GM12878 (cell line): ENCODE measurements around the gene CETN1. TPM values are rescaled to one million over a fixed set of nuclear protein-coding genes. Genes with fewer than 3 reads are reported as not detected.

Experiments used
- ATAC-seq: fragments of 200-7000 bp; cut with Tn5 transposase; 3 replicates; pipeline ENCODE4 v1.9.1; 2020; ENCODE audit warnings: mild to moderate bottlenecking, moderate library complexity
- BruUV-seq: library from RNA; stranded (reverse); fragments of 400-500 nt; replicated peaks from 2 replicates; lab custom pipeline; 2021; lab: Mats Ljungman, UMichigan
- CTCF ChIA-PET: fragments of 300-600 bp; sonication (Branson Sonifier 250); formaldehyde crosslinking; extraction: SDS; loops from one replicate; lab custom pipeline; 2021; ENCODE audit warnings: inconsistent platforms; lab: Yijun Ruan, JAX
- POLR2A ChIA-PET: fragments of 350-600 bp; formaldehyde crosslinking; extraction: SDS; loops from one replicate; lab custom pipeline; 2021; ENCODE audit warnings: inconsistent platforms; lab: Charles Lee
- RAD21 ChIA-PET: fragments of 300-600 bp; sonication (Branson Sonifier 250); formaldehyde crosslinking; loops from one replicate; lab custom pipeline; 2023; ENCODE audit warnings: antibody characterized with exemption; ENCODE audit not compliant: unreplicated experiment; lab: Charles Lee
- SMC1A ChIA-PET: fragments of 300-600 bp; sonication (Branson Sonifier 250); formaldehyde crosslinking; loops from one replicate; lab custom pipeline; 2023; ENCODE audit not compliant: unreplicated experiment, uncharacterized antibody; lab: Charles Lee
- DNase-seq: peaks from one replicate; pipeline ENCODE4 v3.0.0-alpha.2; 2011; ENCODE audit warnings: low read depth, low spot score
- FAIRE-seq: peaks from 3 replicates; lab custom pipeline; 2011; peaks lifted over from hg19 to GRCh38; lab: Jason Lieb, UNC
- H2AFZ ChIP-seq: 2 replicates; pipeline ENCODE4 v1.6.0; 2011; ENCODE audit warnings: low read depth, low read length, control low read depth; ENCODE audit not compliant: control insufficient read depth
- H3K27ac ChIP-seq: 2 replicates; pipeline ENCODE4 v1.5.1; 2011; ENCODE audit warnings: control low read depth; ENCODE audit not compliant: control insufficient read depth, insufficient read depth
- H3K27me3 ChIP-seq, 2 experiments: replicated peaks in 1 of 2; 2 replicates each; pipeline versions ENCODE4 v1.6.0 to v1.6.1; 2011; ENCODE audit warnings: low read length in 1 of 2; ENCODE audit not compliant: control insufficient read depth in 2 of 2, insufficient read depth in 2 of 2
- H3K36me3 ChIP-seq, 2 experiments: 2 replicates each; pipeline ENCODE4 v1.5.1; 2011; ENCODE audit warnings: low read length in 1 of 2; ENCODE audit not compliant: control insufficient read depth in 2 of 2, insufficient read depth in 2 of 2
- H3K4me1 ChIP-seq: 2 replicates; pipeline ENCODE4 v1.6.1; 2011; ENCODE audit warnings: mild to moderate bottlenecking, low read length, moderate library complexity, mixed read lengths; ENCODE audit not compliant: control insufficient read depth, insufficient read depth
- H3K4me2 ChIP-seq: 2 replicates; pipeline ENCODE4 v1.6.0; 2011; ENCODE audit warnings: control low read depth; ENCODE audit not compliant: control insufficient read depth, insufficient read depth
- H3K4me3 ChIP-seq: fragments of 200-600 bp; sonication (generic); 2 replicates; pipeline ENCODE4 v1.5.1; 2016
- H3K79me2 ChIP-seq: 2 replicates; pipeline ENCODE4 v1.6.0; 2011; ENCODE audit warnings: low read length; ENCODE audit not compliant: control insufficient read depth, insufficient read depth
- H3K9ac ChIP-seq: 2 replicates; pipeline ENCODE4 v1.8.0; 2011; ENCODE audit warnings: low read length, control low read depth, mixed read lengths; ENCODE audit not compliant: control insufficient read depth, insufficient read depth
- H3K9me3 ChIP-seq: replicated peaks from 3 replicates; pipeline ENCODE4 v1.5.1; 2011; ENCODE audit warnings: mild to moderate bottlenecking, low read length; ENCODE audit not compliant: control insufficient read depth, insufficient read depth
- H4K20me1 ChIP-seq: 2 replicates; pipeline ENCODE4 v1.6.0; 2011; ENCODE audit not compliant: control insufficient read depth, insufficient read depth
- BHLHE40 ChIP-seq, 2 experiments: fragments of 450-650 bp in 1 of 2; IDR thresholded peaks; 2 replicates each; pipeline ENCODE4 v1.6.1; 2011 to 2017; ENCODE audit warnings: low read depth in 2 of 2, borderline replicate concordance in 1 of 2, improper control_type of control experiment in 1 of 2, low read length in 1 of 2, mild to moderate bottlenecking in 1 of 2
- CEBPB ChIP-seq, 2 experiments: fragments of 150-350 bp in 1 of 2; IDR thresholded peaks; 2 replicates each; pipeline ENCODE4 v1.6.1; 2012 to 2014; ENCODE audit warnings: low read depth in 2 of 2, low read length in 2 of 2, borderline replicate concordance in 1 of 2, inconsistent platforms in 1 of 2
- EZH2 ChIP-seq: IDR thresholded peaks from 2 replicates; pipeline ENCODE4 v1.6.1; 2012; ENCODE audit warnings: low read depth, mild to moderate bottlenecking, control low read depth, inconsistent platforms, low read length, borderline replicate concordance; ENCODE audit not compliant: control insufficient read depth
- FOXM1 ChIP-seq: IDR thresholded peaks from 2 replicates; pipeline ENCODE4 v1.6.1; 2012; ENCODE audit warnings: low read depth, mild to moderate bottlenecking, inconsistent platforms, low read length, moderate library complexity
- GABPA ChIP-seq: IDR thresholded peaks from 2 replicates; pipeline ENCODE4 v1.6.1; 2014; ENCODE audit warnings: antibody characterized with exemption, low read depth, mild to moderate bottlenecking, inconsistent platforms
- KLF5 ChIP-seq: fragments of 450-650 bp; IDR thresholded peaks from 2 replicates; pipeline ENCODE4 v1.6.1; 2014; ENCODE audit warnings: mild to moderate bottlenecking; ENCODE audit not compliant: partially characterized antibody
- LARP7 ChIP-seq: fragments of 450-650 bp; IDR thresholded peaks from 2 replicates; pipeline ENCODE4 v1.6.1; 2017; ENCODE audit warnings: mild to moderate bottlenecking
- SMAD1 ChIP-seq: fragments of 450-650 bp; IDR thresholded peaks from 2 replicates; pipeline ENCODE4 v1.6.1; 2018; ENCODE audit warnings: mild to moderate bottlenecking, low read depth; ENCODE audit not compliant: partially characterized antibody
- ZBTB11 ChIP-seq: fragments of 450-650 bp; formaldehyde crosslinking; IDR thresholded peaks from 2 replicates; pipeline ENCODE4 v1.5.0; 2022; ENCODE audit warnings: mild to moderate bottlenecking, missing genetic modification characterization
- ZSCAN29 ChIP-seq: fragments of 450-650 bp; IDR thresholded peaks from 2 replicates; pipeline ENCODE4 v1.6.1; 2017; ENCODE audit warnings: mild to moderate bottlenecking, moderate library complexity
- WGBS: methylation state at CpG from one replicate; pipeline ENCODE4 v1.1.6; 2016; ENCODE audit warnings: low lambda C conversion rate; ENCODE audit not compliant: insufficient replicate concordance, insufficient coverage; ENCODE audit errors: missing lambda C conversion rate; 5-methylcytosine and 5-hydroxymethylcytosine counted together
- in situ Hi-C: fragments of 300-500 bp; cut with MboI; formaldehyde crosslinking; loops from 9 replicates; pipeline ENCODE4 v1.14.3; 2018; ENCODE audit warnings: mixed read lengths
- intact Hi-C: fragments of 100-400 bp; cut with micrococcal nuclease; formaldehyde crosslinking; loops from one replicate; pipeline ENCODE4 v1.14.2; 2022; ENCODE audit not compliant: unreplicated experiment
- polyA plus RNA-seq, 11 experiments: library from polyadenylated mRNA; depleted of rRNA in 4 of 11; unstranded in 6 of 11; stranded (reverse) in 5 of 11; fragments of >200 nt; fragmentation: Nextera tagmentation in 4 of 11; fragmentation: Illumina TruSeq in 1 of 11; extraction: Ambion mirVana in 4 of 11; extraction: Trizol in 1 of 11; gene quantifications; 1 replicate in 1 of 11; 2 replicates in 10 of 11; pipeline versions ENCODE4 v1.2.1 to v1.2.3, GENCODE V29; 2011 to 2016; ENCODE audit warnings: inconsistent platforms in 2 of 11, missing spikeins in 2 of 11, low read depth in 1 of 11
- total RNA-seq, 4 experiments: library from RNA; depleted of rRNA in 3 of 4; stranded (reverse); fragments of >200 nt in 3 of 4; fragmentation: Illumina TruSeq in 1 of 4; extraction: Trizol in 1 of 4; gene quantifications; 2 replicates each; pipeline versions ENCODE4 v1.2.1 to v1.2.3, GENCODE V29; 2013 to 2021
- TF ChIP-seq, protein P1 (sequence below): IDR thresholded peaks from 2 replicates; pipeline ENCODE4 v1.6.1; 2011; ENCODE audit warnings: low read depth, mild to moderate bottlenecking, low read length, moderate library complexity, borderline replicate concordance; ENCODE audit errors: extremely low read depth
- TF ChIP-seq, protein P2 (sequence below): fragments of 150-350 bp; IDR thresholded peaks from 2 replicates; pipeline ENCODE4 v1.6.1; 2016; ENCODE audit warnings: low read depth, low read length
- TF ChIP-seq, protein P3 (sequence below): fragments of 450-650 bp; IDR thresholded peaks from 2 replicates; pipeline ENCODE4 v1.6.1; 2016; ENCODE audit warnings: mild to moderate bottlenecking, moderate library complexity, borderline replicate concordance

CETN1 gene
- total and polyA plus RNA-seq, 10 of the 15 experiments (the other 5 are each of a cell fraction or from before 2014, with no cell fraction given): not detected

DNA sequence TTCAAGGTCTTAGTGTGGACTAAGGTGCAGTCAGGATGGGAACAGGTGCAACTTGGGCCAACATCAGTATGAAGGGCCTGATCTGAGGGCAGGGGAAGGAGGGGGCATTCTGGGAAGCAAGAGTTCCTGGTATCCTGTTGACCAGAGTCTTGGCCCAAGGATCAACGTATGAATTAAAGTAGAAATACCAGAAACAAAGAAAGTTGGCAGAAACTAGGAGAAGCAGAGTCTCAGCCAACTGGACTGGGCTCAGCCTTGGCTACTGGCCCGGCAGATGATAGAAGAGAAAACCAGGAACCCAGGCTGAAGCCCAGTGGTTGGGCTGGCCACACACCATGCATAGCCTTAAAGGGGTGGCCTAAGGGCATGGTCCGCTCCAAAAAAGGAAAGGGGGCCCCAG is 2.3 kb downstream of the CETN1 start:
- DNase-seq (no peak), ATAC-seq (no peak), FAIRE-seq (no peak)
- Histone ChIP-seq H3K4me2 (no peak overlapping the region), H3K27me3 (no peaks in the 10 kb centered on the region), H2AFZ (no peak overlapping the region), H3K4me1 (no peaks in the 10 kb centered on the region), H3K79me2 (no peaks in the 10 kb centered on the region), H3K36me3 (no peaks in the 10 kb centered on the region), H3K9ac (no peak overlapping the region), H3K27ac (no peak overlapping the region), H3K4me3 (no peak overlapping the region), H4K20me1 (no peaks in the 10 kb centered on the region), H3K9me3 (no peaks in the 10 kb centered on the region)
- in situ Hi-C loops (no loop called here), intact Hi-C loops (no loop called here)
- ChIA-PET POLR2A (no interaction called here), CTCF (no interaction called here), RAD21 (no interaction called here), SMC1A (no interaction called here)
- BruUV-seq: no TSS peak
- 28% methylated on average over 3 of the region's 3 CpGs for WGBS
- TF ChIP-seq, protein P1, sequence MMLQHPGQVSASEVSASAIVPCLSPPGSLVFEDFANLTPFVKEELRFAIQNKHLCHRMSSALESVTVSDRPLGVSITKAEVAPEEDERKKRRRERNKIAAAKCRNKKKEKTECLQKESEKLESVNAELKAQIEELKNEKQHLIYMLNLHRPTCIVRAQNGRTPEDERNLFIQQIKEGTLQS: no peak
- TF ChIP-seq ZBTB11 (CRISPR knock-in tag) (no peak), ZSCAN29 (no peak), BHLHE40 (IDR thresholded peaks at IDR 0.05; ENCODE audit: borderline replicate concordance in 1 of 2, low read depth in 2 of 2, low read length in 1 of 2) (no peak), EZH2 (no peak), KLF5 (no peak), LARP7 (no peak), GABPA (no peak), SMAD1 (no peak), FOXM1 (no peak), CEBPB (IDR thresholded peaks at IDR 0.05; ENCODE audit: borderline replicate concordance in 1 of 2, low read depth in 2 of 2, low read length in 2 of 2) (no peak)
- TF ChIP-seq, protein P2, sequence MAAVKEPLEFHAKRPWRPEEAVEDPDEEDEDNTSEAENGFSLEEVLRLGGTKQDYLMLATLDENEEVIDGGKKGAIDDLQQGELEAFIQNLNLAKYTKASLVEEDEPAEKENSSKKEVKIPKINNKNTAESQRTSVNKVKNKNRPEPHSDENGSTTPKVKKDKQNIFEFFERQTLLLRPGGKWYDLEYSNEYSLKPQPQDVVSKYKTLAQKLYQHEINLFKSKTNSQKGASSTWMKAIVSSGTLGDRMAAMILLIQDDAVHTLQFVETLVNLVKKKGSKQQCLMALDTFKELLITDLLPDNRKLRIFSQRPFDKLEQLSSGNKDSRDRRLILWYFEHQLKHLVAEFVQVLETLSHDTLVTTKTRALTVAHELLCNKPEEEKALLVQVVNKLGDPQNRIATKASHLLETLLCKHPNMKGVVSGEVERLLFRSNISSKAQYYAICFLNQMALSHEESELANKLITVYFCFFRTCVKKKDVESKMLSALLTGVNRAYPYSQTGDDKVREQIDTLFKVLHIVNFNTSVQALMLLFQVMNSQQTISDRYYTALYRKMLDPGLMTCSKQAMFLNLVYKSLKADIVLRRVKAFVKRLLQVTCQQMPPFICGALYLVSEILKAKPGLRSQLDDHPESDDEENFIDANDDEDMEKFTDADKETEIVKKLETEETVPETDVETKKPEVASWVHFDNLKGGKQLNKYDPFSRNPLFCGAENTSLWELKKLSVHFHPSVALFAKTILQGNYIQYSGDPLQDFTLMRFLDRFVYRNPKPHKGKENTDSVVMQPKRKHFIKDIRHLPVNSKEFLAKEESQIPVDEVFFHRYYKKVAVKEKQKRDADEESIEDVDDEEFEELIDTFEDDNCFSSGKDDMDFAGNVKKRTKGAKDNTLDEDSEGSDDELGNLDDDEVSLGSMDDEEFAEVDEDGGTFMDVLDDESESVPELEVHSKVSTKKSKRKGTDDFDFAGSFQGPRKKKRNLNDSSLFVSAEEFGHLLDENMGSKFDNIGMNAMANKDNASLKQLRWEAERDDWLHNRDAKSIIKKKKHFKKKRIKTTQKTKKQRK: no peak
- TF ChIP-seq, protein P3, sequence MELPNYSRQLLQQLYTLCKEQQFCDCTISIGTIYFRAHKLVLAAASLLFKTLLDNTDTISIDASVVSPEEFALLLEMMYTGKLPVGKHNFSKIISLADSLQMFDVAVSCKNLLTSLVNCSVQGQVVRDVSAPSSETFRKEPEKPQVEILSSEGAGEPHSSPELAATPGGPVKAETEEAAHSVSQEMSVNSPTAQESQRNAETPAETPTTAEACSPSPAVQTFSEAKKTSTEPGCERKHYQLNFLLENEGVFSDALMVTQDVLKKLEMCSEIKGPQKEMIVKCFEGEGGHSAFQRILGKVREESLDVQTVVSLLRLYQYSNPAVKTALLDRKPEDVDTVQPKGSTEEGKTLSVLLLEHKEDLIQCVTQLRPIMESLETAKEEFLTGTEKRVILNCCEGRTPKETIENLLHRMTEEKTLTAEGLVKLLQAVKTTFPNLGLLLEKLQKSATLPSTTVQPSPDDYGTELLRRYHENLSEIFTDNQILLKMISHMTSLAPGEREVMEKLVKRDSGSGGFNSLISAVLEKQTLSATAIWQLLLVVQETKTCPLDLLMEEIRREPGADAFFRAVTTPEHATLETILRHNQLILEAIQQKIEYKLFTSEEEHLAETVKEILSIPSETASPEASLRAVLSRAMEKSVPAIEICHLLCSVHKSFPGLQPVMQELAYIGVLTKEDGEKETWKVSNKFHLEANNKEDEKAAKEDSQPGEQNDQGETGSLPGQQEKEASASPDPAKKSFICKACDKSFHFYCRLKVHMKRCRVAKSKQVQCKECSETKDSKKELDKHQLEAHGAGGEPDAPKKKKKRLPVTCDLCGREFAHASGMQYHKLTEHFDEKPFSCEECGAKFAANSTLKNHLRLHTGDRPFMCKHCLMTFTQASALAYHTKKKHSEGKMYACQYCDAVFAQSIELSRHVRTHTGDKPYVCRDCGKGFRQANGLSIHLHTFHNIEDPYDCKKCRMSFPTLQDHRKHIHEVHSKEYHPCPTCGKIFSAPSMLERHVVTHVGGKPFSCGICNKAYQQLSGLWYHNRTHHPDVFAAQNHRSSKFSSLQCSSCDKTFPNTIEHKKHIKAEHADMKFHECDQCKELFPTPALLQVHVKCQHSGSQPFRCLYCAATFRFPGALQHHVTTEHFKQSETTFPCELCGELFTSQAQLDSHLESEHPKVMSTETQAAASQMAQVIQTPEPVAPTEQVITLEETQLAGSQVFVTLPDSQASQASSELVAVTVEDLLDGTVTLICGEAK: no peak
